GM10266 (cell line): ENCODE results near the gene DHRS2.
A peak's percentile ranks its signal among the peaks of the same experiment; 100 is the strongest.
"Not testable (repeated sequence)": the region's sequence is repeated elsewhere in the genome, so short reads cannot be mapped to it uniquely, and the experiment has no call there.

Experiments
- DNase-seq: peaks from one replicate; pipeline ENCODE4 v3.0.0; 2012; ENCODE audit errors: extremely low spot score
- CTCF ChIP-seq: IDR thresholded peaks from 2 replicates; pipeline ENCODE4 v1.5.1; 2012; ENCODE audit warnings: mild to moderate bottlenecking, low read depth; ENCODE audit not compliant: control insufficient read depth, insufficient read depth; ENCODE audit errors: missing control alignments

The DHRS2 gene

GRCh38 chr14:23629204-23629603 lies 7.0 kb upstream of the DHRS2 start:
- no peak for TF ChIP-seq CTCF
- DNase-seq, result no peak

- no peak for TF ChIP-seq CTCF
- DNase-seq, result no peak
These were observed 6.2 kb upstream of the DHRS2 start for GRCh38 chr14:23629832-23630396.

- TF ChIP-seq CTCF, result no peak
- no peak for DNase-seq
These were observed 5.5 kb upstream of the DHRS2 start for GRCh38 chr14:23630687-23631086.

GRCh38 chr14:23631234-23631633 lies 4.9 kb upstream of the DHRS2 start:
- no peak for TF ChIP-seq CTCF
- no peak for DNase-seq

- TF ChIP-seq CTCF, result peak; percentile 94
- DNase-seq, result peak; percentile 84
These were observed 4.3 kb upstream of the DHRS2 start for GRCh38 chr14:23631702-23632460.

- DNase-seq, result no peak
- no peak for TF ChIP-seq CTCF
These were observed 3.6 kb upstream of the DHRS2 start for GRCh38 chr14:23632461-23633159.

GRCh38 chr14:23633160-23633701 lies 2.9 kb upstream of the DHRS2 start:
- TF ChIP-seq CTCF, result no peak
- DNase-seq, result no peak

GRCh38 chr14:23634698-23635412 lies 1.3 kb upstream of the DHRS2 start:
- not testable (repeated sequence) for DNase-seq

- not testable (repeated sequence) for DNase-seq
These were observed 1.1 kb downstream of the DHRS2 start for GRCh38 chr14:23637312-23637654.

- DNase-seq, result not testable (repeated sequence)
These were observed 1.7 kb downstream of the DHRS2 start for GRCh38 chr14:23637655-23638413.
